T-cell (primary cell): ENCODE data around the gene RASL12. TPM values are rescaled to one million over a fixed set of nuclear protein-coding genes. Genes with fewer than 3 reads are reported as not detected.
A peak's percentile ranks its signal among the peaks of the same experiment; 100 is the strongest.

Experiments used
- ATAC-seq, 4 experiments: fragments of 200-7000 bp in 3 of 4; fragments of 150-1000 bp in 1 of 4; cut with Tn5 transposase; replicated peaks in 1 of 4; 1 replicate in 3 of 4; 2 replicates in 1 of 4; pipeline ENCODE4 v1.10.0; 2021; ENCODE audit warnings: moderate library complexity in 3 of 4, mild to moderate bottlenecking in 2 of 4, moderate number of reproducible peaks in 1 of 4
- CTCF ChIA-PET, 2 donors: fragments of 300-600 bp; sonication (Branson Sonifier 250); formaldehyde crosslinking; loops; one replicate each; lab custom pipeline; 2022; ENCODE audit warnings: antibody characterized with exemption in 2 of 2; lab: Charles Lee
- POLR2A ChIA-PET, 2 donors: fragments of 300-600 bp; sonication (Branson Sonifier 250); formaldehyde crosslinking; loops; one replicate each; lab custom pipeline; 2022; ENCODE audit warnings: antibody characterized with exemption in 2 of 2; lab: Charles Lee
- DNase-seq, 35 experiments: peaks; one replicate each; pipeline versions ENCODE4 v3.0.0 to v3.0.0-alpha.2; 2013 to 2023
- H3K27ac ChIP-seq: one replicate; pipeline ENCODE4 v1.5.1; 2013; ENCODE audit warnings: low read length
- H3K27me3 ChIP-seq, 2 experiments: replicated peaks in 1 of 2; 1 replicate in 1 of 2; 2 replicates in 1 of 2; pipeline versions ENCODE4 v1.6.1 to v1.7.0; 2013; ENCODE audit warnings: low read length in 1 of 2, mixed read lengths in 1 of 2; ENCODE audit not compliant: control insufficient read depth in 2 of 2, insufficient read depth in 2 of 2; ENCODE audit errors: extremely low read depth in 1 of 2
- H3K36me3 ChIP-seq, 2 donors: 1 replicate in 1 of 2; 2 replicates in 1 of 2; pipeline versions ENCODE4 v1.6.1 to v1.7.0; 2013; ENCODE audit warnings: low read length in 1 of 2; ENCODE audit not compliant: control insufficient read depth in 2 of 2, insufficient read depth in 1 of 2; ENCODE audit errors: extremely low read depth in 1 of 2
- H3K4me1 ChIP-seq, 2 experiments: 1 replicate in 1 of 2; 2 replicates in 1 of 2; pipeline versions ENCODE4 v1.6.1 to v1.7.0; 2013; ENCODE audit warnings: low read length in 2 of 2, mixed read lengths in 1 of 2; ENCODE audit not compliant: insufficient read depth in 2 of 2, control insufficient read depth in 1 of 2; ENCODE audit errors: extremely low read depth in 1 of 2
- H3K4me3 ChIP-seq, 2 donors: 1 replicate in 1 of 2; 2 replicates in 1 of 2; pipeline versions ENCODE4 v1.5.1 to v1.7.0; 2013; ENCODE audit warnings: mild to moderate bottlenecking in 2 of 2, low read length in 1 of 2, moderate library complexity in 1 of 2; ENCODE audit not compliant: control insufficient read depth in 1 of 2; ENCODE audit errors: extremely low read depth in 1 of 2
- H3K9me3 ChIP-seq: 2 replicates; pipeline ENCODE4 v1.7.0; 2013
- H3K27ac Mint-ChIP-seq, 2 donors: one replicate each; pipeline ENCODE4 v1.8.0; 2020 to 2021; ENCODE audit warnings: mild to moderate bottlenecking in 2 of 2, mixed read lengths in 2 of 2
- H3K27me3 Mint-ChIP-seq, 2 donors: one replicate each; pipeline ENCODE4 v1.8.0; 2021 to 2022; ENCODE audit warnings: mixed read lengths in 2 of 2
- H3K36me3 Mint-ChIP-seq: one replicate; pipeline ENCODE4 v1.8.0; 2021; ENCODE audit warnings: mixed read lengths
- H3K4me1 Mint-ChIP-seq, 3 donors: one replicate each; pipeline ENCODE4 v1.8.0; 2020 to 2022; ENCODE audit warnings: mixed read lengths in 3 of 3, mild to moderate bottlenecking in 1 of 3
- H3K4me3 Mint-ChIP-seq, 3 donors: one replicate each; pipeline ENCODE4 v1.8.0; 2020 to 2022; ENCODE audit warnings: mild to moderate bottlenecking in 3 of 3, mixed read lengths in 3 of 3, moderate library complexity in 3 of 3
- H3K9me3 Mint-ChIP-seq, 3 donors: one replicate each; pipeline ENCODE4 v1.8.0; 2020 to 2022; ENCODE audit warnings: mixed read lengths in 3 of 3
- WGBS: methylation state at CpG from one replicate; pipeline ENCODE4 v1.1.5; 2013; ENCODE audit warnings: missing lambda C conversion rate; ENCODE audit not compliant: insufficient coverage; 5-methylcytosine and 5-hydroxymethylcytosine counted together
- total RNA-seq, 35 experiments: library from RNA in 6 of 35; stranded (reverse) in 6 of 35; fragments of 120-200 nt in 1 of 35; gene quantifications; one replicate each; pipeline versions ENCODE4 v1.2.1 to v1.2.4 and lab custom pipeline; 2013 to 2026

The RASL12 gene
- total RNA-seq, 5 donors from 2014 or later (not counting 1 experiment from before 2014, with no cell fraction given), result 0.09 to 0.18 TPM; not detected in 3

- H3K36me3 ChIP-seq, result peaks cover 0 to 17% of the 10 kb centered on the region in 2 donors
- Mint-ChIP-seq H3K27me3 (no peaks in the 10 kb centered on the region), H3K9me3 (no peaks in the 10 kb centered on the region), H3K36me3 (peaks cover 12% of the 10 kb centered on the region), H3K4me1 (no peaks in the 10 kb centered on the region), H3K4me3 (no peak overlapping the region), H3K27ac (no peak overlapping the region)
- no peaks in the 10 kb centered on the region for H3K27me3 ChIP-seq
- H3K4me3 ChIP-seq, result no peak overlapping the region
- CTCF ChIA-PET, result no interaction called here
- ATAC-seq (no peak), DNase-seq (no peak)
- WGBS, result 95% methylated on average over 11 of the region's 17 CpGs
- POLR2A ChIA-PET, result no interaction called here
- no peaks in the 10 kb centered on the region for H3K4me1 ChIP-seq
- H3K9me3 ChIP-seq, result no peaks in the 10 kb centered on the region
- H3K27ac ChIP-seq, result no peak overlapping the region
Measured at GRCh38 chr15:65092911-65093792, 25.4 kb upstream of the RASL12 start.

- ATAC-seq (no peak), DNase-seq (no peak)
- no peaks in the 10 kb centered on the region for H3K4me1 Mint-ChIP-seq
- H3K27ac Mint-ChIP-seq, result peak overlapping the region in 1 of 2 donors; percentile 22
- no peaks in the 10 kb centered on the region for H3K4me1 ChIP-seq
- H3K9me3 ChIP-seq, result no peaks in the 10 kb centered on the region
- POLR2A ChIA-PET, result no interaction called here
- H3K27me3 Mint-ChIP-seq, result no peaks in the 10 kb centered on the region
- H3K27me3 ChIP-seq, result no peaks in the 10 kb centered on the region
- peaks cover 0 to 8% of the 10 kb centered on the region in 2 donors for H3K36me3 ChIP-seq
- 94% methylated on average over 8 of the region's 12 CpGs for WGBS
- H3K4me3 ChIP-seq, result no peak overlapping the region
- CTCF ChIA-PET, result no interaction called here
- no peaks in the 10 kb centered on the region for H3K9me3 Mint-ChIP-seq
- H3K4me3 Mint-ChIP-seq, result no peak overlapping the region
- H3K27ac ChIP-seq, result no peak overlapping the region
- peaks cover 2% of the 10 kb centered on the region for H3K36me3 Mint-ChIP-seq
Measured at GRCh38 chr15:65091946-65092770, 24.4 kb upstream of the RASL12 start.

- H3K4me1 ChIP-seq, result no peaks in the 10 kb centered on the region
- no peak overlapping the region for H3K27ac ChIP-seq
- no peaks in the 10 kb centered on the region for H3K36me3 ChIP-seq
- Mint-ChIP-seq H3K27me3 (no peaks in the 10 kb centered on the region), H3K27ac (no peak overlapping the region), H3K4me1 (no peaks in the 10 kb centered on the region), H3K36me3 (no peaks in the 10 kb centered on the region), H3K9me3 (no peaks in the 10 kb centered on the region), H3K4me3 (no peak overlapping the region)
- POLR2A ChIA-PET, result no interaction called here
- no peaks in the 10 kb centered on the region for H3K9me3 ChIP-seq
- ATAC-seq, result no peak
- no peak overlapping the region for H3K4me3 ChIP-seq
- DNase-seq, result no peak
- no CpG with 5 or more reads among the region's 5 CpGs for WGBS
- CTCF ChIA-PET, result no interaction called here
- H3K27me3 ChIP-seq, result peaks cover 0 to 10% of the 10 kb centered on the region in 2 experiments
Measured at GRCh38 chr15:65089206-65089824, 21.5 kb upstream of the RASL12 start.

GRCh38 chr15:65088643-65089021, 20.8 kb upstream of the RASL12 start:
- no peak overlapping the region for H3K4me3 Mint-ChIP-seq
- peaks cover 0 to 12% of the 10 kb centered on the region in 2 experiments for H3K27me3 ChIP-seq
- POLR2A ChIA-PET, result no interaction called here
- WGBS, result no CpG with 5 or more reads among the region's 6 CpGs
- H3K9me3 Mint-ChIP-seq, result no peaks in the 10 kb centered on the region
- H3K36me3 Mint-ChIP-seq, result no peaks in the 10 kb centered on the region
- ATAC-seq (no peak), DNase-seq (no peak)
- no peaks in the 10 kb centered on the region for H3K4me1 Mint-ChIP-seq
- H3K27me3 Mint-ChIP-seq, result peaks cover 4% of the 10 kb centered on the region in 2 donors
- H3K4me1 ChIP-seq, result no peaks in the 10 kb centered on the region
- CTCF ChIA-PET, result no interaction called here
- H3K9me3 ChIP-seq, result no peaks in the 10 kb centered on the region
- H3K36me3 ChIP-seq, result no peaks in the 10 kb centered on the region
- no peak overlapping the region for H3K27ac Mint-ChIP-seq
- H3K4me3 ChIP-seq, result no peak overlapping the region
- H3K27ac ChIP-seq, result no peak overlapping the region

- H3K4me3 Mint-ChIP-seq, result no peak overlapping the region
- Histone ChIP-seq H3K4me3 (no peak overlapping the region), H3K27me3 (peaks cover 0 to 18% of the 10 kb centered on the region in 2 experiments), H3K9me3 (no peaks in the 10 kb centered on the region), H3K36me3 (no peaks in the 10 kb centered on the region), H3K27ac (no peak overlapping the region), H3K4me1 (no peaks in the 10 kb centered on the region)
- H3K27me3 Mint-ChIP-seq, result peaks cover 4% of the 10 kb centered on the region in 2 donors
- POLR2A ChIA-PET, result no interaction called here
- H3K36me3 Mint-ChIP-seq, result no peaks in the 10 kb centered on the region
- CTCF ChIA-PET, result no interaction called here
- WGBS, result 96% methylated on average over 8 of the region's 13 CpGs
- ATAC-seq (no peak), DNase-seq (no peak)
- no peak overlapping the region for H3K27ac Mint-ChIP-seq
- no peaks in the 10 kb centered on the region for H3K9me3 Mint-ChIP-seq
- peaks cover 0 to 1% (median 1%) of the 10 kb centered on the region in 3 donors for H3K4me1 Mint-ChIP-seq
Measured at GRCh38 chr15:65087873-65088642, 20.3 kb upstream of the RASL12 start.

- H3K4me3 Mint-ChIP-seq, result no peak overlapping the region
- Histone ChIP-seq H3K27ac (no peak overlapping the region), H3K4me1 (peaks cover under 1 to 3% of the 10 kb centered on the region in 2 experiments), H3K9me3 (no peaks in the 10 kb centered on the region), H3K4me3 (no peak overlapping the region), H3K36me3 (no peaks in the 10 kb centered on the region), H3K27me3 (peaks cover 0 to 22% of the 10 kb centered on the region in 2 experiments)
- peaks cover 9 to 10% of the 10 kb centered on the region in 2 donors for H3K27me3 Mint-ChIP-seq
- WGBS, result 71% methylated on average over 3 of the region's 3 CpGs
- H3K27ac Mint-ChIP-seq, result no peak overlapping the region
- H3K36me3 Mint-ChIP-seq, result no peaks in the 10 kb centered on the region
- ATAC-seq (no peak), DNase-seq (no peak)
- H3K4me1 Mint-ChIP-seq, result peaks cover 6 to 8% (median 8%) of the 10 kb centered on the region in 3 donors
- CTCF ChIA-PET, result no interaction called here
- H3K9me3 Mint-ChIP-seq, result no peaks in the 10 kb centered on the region
- POLR2A ChIA-PET, result no interaction called here
Measured at GRCh38 chr15:65087411-65087810, 19.6 kb upstream of the RASL12 start.
